WERI-Rb-1 (cell line): ENCODE data around the gene NR3C1.

ENCODE experiments used
- DNase-seq: peaks from one replicate; pipeline ENCODE4 v3.0.0-alpha.2; 2020
- H3K27ac ChIP-seq: fragments of 250-450 bp; sonication (Bioruptor Pico); 2 replicates; pipeline ENCODE4 v1.5.1; 2020; ENCODE audit warnings: mild to moderate bottlenecking, moderate library complexity
- H3K27me3 ChIP-seq: fragments of 250-450 bp; sonication (Bioruptor Pico); 2 replicates; pipeline ENCODE4 v1.5.1; 2021; ENCODE audit warnings: mild to moderate bottlenecking, low read depth, moderate library complexity; ENCODE audit not compliant: insufficient read depth, severe bottlenecking
- H3K36me3 ChIP-seq: fragments of 250-450 bp; sonication (Bioruptor Pico); 2 replicates; pipeline ENCODE4 v1.5.1; 2020; ENCODE audit warnings: mild to moderate bottlenecking, moderate library complexity
- H3K4me3 ChIP-seq: 2 replicates; pipeline ENCODE4 v1.5.1; 2011; ENCODE audit warnings: low read depth, mild to moderate bottlenecking, control low read depth, low read length
- H3K9me3 ChIP-seq: fragments of 250-450 bp; sonication (Bioruptor Pico); 2 replicates; pipeline ENCODE4 v1.5.1; 2021; ENCODE audit warnings: mild to moderate bottlenecking, moderate library complexity; ENCODE audit not compliant: severe bottlenecking
- CTCF ChIP-seq: IDR thresholded peaks from 2 replicates; pipeline ENCODE4 v1.5.1; 2011; ENCODE audit warnings: low read depth, mild to moderate bottlenecking, control low read depth, inconsistent platforms, low read length

Gene NR3C1

GRCh38 chr5:143403593-143404415 is at the start of gene NR3C1:
NR3C1 (minus strand) TSS chr5:143403686; CDS start chr5:143400839, 2,847 bp downstream.
- Histone ChIP-seq H3K36me3 (no peaks in the 10 kb centered on the region; the same call in none of the 2 replicates), H3K4me3 (peak within 1 kb of the TSS; percentile 91), H3K27me3 (no peaks in the 10 kb centered on the region), H3K9me3 (no peaks in the 10 kb centered on the region), H3K27ac (peak within 1 kb of the TSS; percentile 53)
- TF ChIP-seq CTCF: peak; percentile 64
- DNase-seq: peak; percentile 72

- no peaks in the 10 kb centered on the region for H3K36me3 ChIP-seq
- H3K27ac ChIP-seq: no peak overlapping the region
- no peaks in the 10 kb centered on the region for H3K9me3 ChIP-seq
- no peak for DNase-seq
- H3K4me3 ChIP-seq: no peak overlapping the region
- H3K27me3 ChIP-seq: no peaks in the 10 kb centered on the region
- no peak for TF ChIP-seq CTCF
Observed at GRCh38 chr5:143449772-143450171, 46.3 kb upstream of the NR3C1 start.

- Histone ChIP-seq H3K36me3 (no peaks in the 10 kb centered on the region), H3K9me3 (no peaks in the 10 kb centered on the region), H3K4me3 (no peak overlapping the region), H3K27me3 (no peaks in the 10 kb centered on the region), H3K27ac (no peak overlapping the region)
- no peak for DNase-seq
- no peak for TF ChIP-seq CTCF
Observed at GRCh38 chr5:143448518-143448917, 45.0 kb upstream of the NR3C1 start.

- H3K36me3 ChIP-seq: no peaks in the 10 kb centered on the region
- H3K27ac ChIP-seq: no peak overlapping the region
- no peak for DNase-seq
- no peak for TF ChIP-seq CTCF
- H3K9me3 ChIP-seq: no peaks in the 10 kb centered on the region
- H3K27me3 ChIP-seq: no peaks in the 10 kb centered on the region
- H3K4me3 ChIP-seq: no peak overlapping the region
Observed at GRCh38 chr5:143447983-143448382, 44.5 kb upstream of the NR3C1 start.

GRCh38 chr5:143446535-143447226 is 43.2 kb upstream of the NR3C1 start:
- no peak overlapping the region for H3K4me3 ChIP-seq
- no peak for TF ChIP-seq CTCF
- DNase-seq: no peak
- no peaks in the 10 kb centered on the region for H3K27me3 ChIP-seq
- H3K9me3 ChIP-seq: no peaks in the 10 kb centered on the region
- no peaks in the 10 kb centered on the region for H3K36me3 ChIP-seq
- H3K27ac ChIP-seq: no peak overlapping the region
